HepG2 (cell line): ENCODE measurements around the gene HMCN2. TPM values are rescaled to one million over a fixed set of nuclear protein-coding genes. Genes with fewer than 3 reads are reported as not detected.

ENCODE experiments used
- ATAC-seq: fragments of 200-7000 bp; cut with Tn5 transposase; 3 replicates; pipeline ENCODE4 v1.9.1; 2020; ENCODE audit warnings: mild to moderate bottlenecking, moderate library complexity
- BruUV-seq: library from RNA; stranded (reverse); fragments of 400-500 nt; replicated peaks from 2 replicates; lab custom pipeline; 2021; lab: Mats Ljungman, UMichigan
- CTCF ChIA-PET: fragments of 300-600 bp; formaldehyde crosslinking; extraction: SDS; loops from one replicate; lab custom pipeline; 2021; ENCODE audit warnings: low total read pairs, inconsistent platforms, low intra/inter-chr PET ratio; lab: Yijun Ruan, JAX
- POLR2A ChIA-PET: fragments of 350-600 bp; sonication (Branson Sonifier 250); formaldehyde crosslinking; loops from one replicate; lab custom pipeline; 2020; ENCODE audit warnings: antibody characterized with exemption, inconsistent platforms; lab: Yijun Ruan, JAX
- DNase-seq: peaks from one replicate; pipeline ENCODE4 v3.0.0-alpha.2; 2015; ENCODE audit warnings: low spot score
- FAIRE-seq: peaks from 3 replicates; lab custom pipeline; 2011; peaks lifted over from hg19 to GRCh38; lab: Jason Lieb, UNC
- H2AFZ ChIP-seq: one replicate; pipeline ENCODE4 v1.6.1; 2011; ENCODE audit warnings: low read length, inconsistent platforms
- H3K27ac ChIP-seq: fragments of 300-600 bp; 3 replicates; pipeline ENCODE4 v1.8.0; 2011; ENCODE audit warnings: mixed run types, mild to moderate bottlenecking, mixed read lengths, low read length, inconsistent platforms; ENCODE audit not compliant: insufficient read depth; ENCODE audit errors: extremely low read length
- H3K27me3 ChIP-seq, 2 experiments: fragments of 200-600 bp in 1 of 2; 2 replicates in 1 of 2; 3 replicates in 1 of 2; pipeline versions ENCODE4 v1.6.0 to v1.8.0; 2011; ENCODE audit warnings: low read length in 2 of 2, mild to moderate bottlenecking in 2 of 2, moderate library complexity in 2 of 2, inconsistent platforms in 1 of 2; ENCODE audit not compliant: insufficient read depth in 2 of 2, control insufficient read depth in 1 of 2
- H3K36me3 ChIP-seq, 2 experiments: fragments of 200-600 bp in 1 of 2; replicated peaks in 1 of 2; 2 replicates in 1 of 2; 3 replicates in 1 of 2; pipeline versions ENCODE4 v1.5.1 to v1.8.0; 2011; ENCODE audit warnings: low read length in 2 of 2, inconsistent platforms in 1 of 2; ENCODE audit not compliant: insufficient read depth in 2 of 2, control insufficient read depth in 1 of 2
- H3K4me1 ChIP-seq: 2 replicates; pipeline ENCODE4 v1.5.1; 2012; ENCODE audit warnings: low read length, inconsistent platforms; ENCODE audit not compliant: insufficient read depth
- H3K4me2 ChIP-seq: 2 replicates; pipeline ENCODE4 v1.6.0; 2011; ENCODE audit warnings: low read depth, low read length, inconsistent platforms
- H3K4me3 ChIP-seq, 3 experiments: fragments of 200-600 bp in 1 of 3; sonication (generic), shearing (Covaris generic) in 1 of 3; replicated peaks in 1 of 3; 2 replicates each; pipeline ENCODE4 v1.5.1; 2011 to 2016; ENCODE audit warnings: low read length in 3 of 3, inconsistent platforms in 2 of 3, low read depth in 2 of 3, mild to moderate bottlenecking in 2 of 3, control low read depth in 1 of 3, mixed read lengths in 1 of 3; ENCODE audit not compliant: insufficient read depth in 1 of 3
- H3K79me2 ChIP-seq: one replicate; pipeline ENCODE4 v1.6.1; 2011; ENCODE audit warnings: low read length, inconsistent platforms; ENCODE audit not compliant: insufficient read depth
- H3K9ac ChIP-seq: 2 replicates; pipeline ENCODE4 v1.6.0; 2011; ENCODE audit warnings: mild to moderate bottlenecking, low read depth, low read length, inconsistent platforms; ENCODE audit not compliant: insufficient read depth
- H3K9me3 ChIP-seq: 2 replicates; pipeline ENCODE4 v1.5.1; 2012; ENCODE audit warnings: mild to moderate bottlenecking, low read length
- H4K20me1 ChIP-seq: 2 replicates; pipeline ENCODE4 v1.6.0; 2011; ENCODE audit warnings: inconsistent platforms, mild to moderate bottlenecking, low read length, moderate library complexity; ENCODE audit not compliant: insufficient read depth
- CBX1 ChIP-seq: IDR thresholded peaks from one replicate; pipeline ENCODE4 v1.6.1; 2016; ENCODE audit warnings: antibody characterized with exemption, low read depth
- GATA4 ChIP-seq: sonication (generic); IDR thresholded peaks from 2 replicates; pipeline ENCODE4 v1.6.1; 2016; ENCODE audit warnings: antibody characterized with exemption, low read depth, borderline replicate concordance
- PHF20 ChIP-seq: sonication (generic); formaldehyde crosslinking; IDR thresholded peaks from 2 replicates; pipeline ENCODE4 v1.5.0; 2020; ENCODE audit warnings: mild to moderate bottlenecking, missing genetic modification reagents
- PRDM4 ChIP-seq: sonication (generic); formaldehyde crosslinking; IDR thresholded peaks from 2 replicates; pipeline ENCODE4 v1.9.0; 2021; ENCODE audit warnings: missing genetic modification reagents, borderline replicate concordance
- SMC3 ChIP-seq: IDR thresholded peaks from 2 replicates; pipeline ENCODE4 v1.6.1; 2011; ENCODE audit warnings: low read length, improper control_type of control experiment
- SRF ChIP-seq: IDR thresholded peaks from 2 replicates; pipeline ENCODE4 v1.6.1; 2011; ENCODE audit warnings: mild to moderate bottlenecking, low read depth, low read length, moderate library complexity
- TCF12 ChIP-seq, 2 experiments: fragments of 450-650 bp in 1 of 2; sonication (generic) in 1 of 2; formaldehyde crosslinking in 1 of 2; IDR thresholded peaks; 2 replicates each; pipeline versions ENCODE4 v1.6.1 to v1.8.0; 2017 to 2022; ENCODE audit warnings: antibody characterized with exemption in 1 of 2, mild to moderate bottlenecking in 1 of 2, missing genetic modification reagents in 1 of 2, moderate library complexity in 1 of 2
- ZNF335 ChIP-seq: sonication (generic); formaldehyde crosslinking; IDR thresholded peaks from 2 replicates; pipeline ENCODE4 v1.4.0; 2020; ENCODE audit warnings: missing genetic modification reagents
- ZNF616 ChIP-seq: sonication (generic); formaldehyde crosslinking; IDR thresholded peaks from 2 replicates; pipeline ENCODE4 v1.5.0; 2020; ENCODE audit warnings: low read depth, mild to moderate bottlenecking, missing genetic modification reagents
- ZNF770 ChIP-seq: sonication (generic); formaldehyde crosslinking; IDR thresholded peaks from 2 replicates; pipeline ENCODE4 v1.5.0; 2020; ENCODE audit warnings: mild to moderate bottlenecking, missing genetic modification reagents
- WGBS: methylation state at CpG from one replicate; pipeline ENCODE4 v1.1.6; 2017; ENCODE audit warnings: low lambda C conversion rate; 5-methylcytosine and 5-hydroxymethylcytosine counted together
- in situ Hi-C: cut with HindIII; loops from 2 replicates; pipeline ENCODE4 v1.10.0; 2017; ENCODE audit warnings: low pct_unique_long_range_greater_than_20kb; ENCODE audit not compliant: extremely low pct_ligation_motif_present
- intact Hi-C: fragments of 100-400 bp; cut with micrococcal nuclease; formaldehyde crosslinking; loops from one replicate; pipeline ENCODE4 v1.10.0; 2022; ENCODE audit not compliant: unreplicated experiment
- polyA plus RNA-seq, 8 experiments: library from polyadenylated mRNA; depleted of rRNA in 3 of 8; stranded (reverse) in 7 of 8; unstranded in 1 of 8; fragments of >200 nt; fragmentation: Illumina TruSeq in 4 of 8; extraction: Trizol in 4 of 8; gene quantifications; 2 replicates each; pipeline versions ENCODE4 v1.2.1 to v1.2.3, GENCODE V29; 2011 to 2016; ENCODE audit warnings: low read depth in 4 of 8, missing spikeins in 1 of 8, mixed read lengths in 1 of 8; ENCODE audit not compliant: insufficient read depth in 1 of 8
- total RNA-seq, 5 experiments: library from RNA; depleted of rRNA; stranded (reverse); fragments of >200 nt; fragmentation: Illumina TruSeq; extraction: Trizol; gene quantifications; 2 replicates each; pipeline ENCODE4 v1.2.3, GENCODE V29; 2016; ENCODE audit warnings: low read depth in 1 of 5
- TF ChIP-seq, protein P1 (sequence below): sonication (generic); formaldehyde crosslinking; IDR thresholded peaks from 2 replicates; pipeline ENCODE4 v1.8.1; 2023; ENCODE audit warnings: mild to moderate bottlenecking, missing genetic modification reagents
- TF ChIP-seq, protein P2 (sequence below): sonication (generic); formaldehyde crosslinking; conservative IDR thresholded peaks from 2 replicates; pipeline ENCODE4 v1.8.1; 2023; ENCODE audit warnings: missing genetic modification reagents
- TF ChIP-seq, protein P3 (sequence below): conservative IDR thresholded peaks from 2 replicates; pipeline ENCODE4 v1.6.1; 2018; ENCODE audit warnings: missing genetic modification reagents
- TF ChIP-seq, protein P4 (sequence below): sonication (generic); formaldehyde crosslinking; IDR thresholded peaks from 2 replicates; pipeline ENCODE4 v1.4.0; 2020; ENCODE audit warnings: missing genetic modification reagents

The HMCN2 gene
- total and polyA plus RNA-seq, 2 of the 13 experiments (the other 11 are each of a cell fraction or from before 2014, with no cell fraction given): 0.09 TPM; not detected in 1

DNA sequence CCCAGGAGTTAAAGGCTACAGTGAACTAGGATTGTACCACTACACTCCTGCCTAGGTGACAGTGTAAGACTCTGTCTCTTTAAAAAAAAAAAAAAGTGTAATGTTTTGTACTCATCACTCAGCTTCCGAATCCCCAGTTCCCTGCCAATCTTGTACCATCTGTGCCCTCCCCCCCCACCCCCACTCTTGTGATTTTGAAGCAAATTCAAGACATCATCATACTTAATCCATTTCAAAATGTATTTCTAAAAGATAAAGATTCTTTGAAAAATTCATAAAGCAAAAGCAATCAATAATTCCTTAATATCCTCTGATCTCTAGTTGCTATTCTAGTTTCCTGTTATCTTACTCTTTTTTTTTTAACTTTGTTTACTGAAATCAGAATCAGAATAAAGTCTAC is 34.9 kb upstream of the HMCN2 start:
- intact Hi-C loops (no loop called here), in situ Hi-C loops (no loop called here)
- H3K4me3 ChIP-seq: no peak overlapping the region
- H3K9ac ChIP-seq: no peak overlapping the region
- no peaks in the 10 kb centered on the region for H3K79me2 ChIP-seq
- FAIRE-seq: no peak
- 100% methylated on average over 1 of the region's 1 CpG for WGBS
- no peaks in the 10 kb centered on the region for H3K27me3 ChIP-seq
- POLR2A ChIA-PET: no interaction called here
- CTCF ChIA-PET: no interaction called here
- H3K27ac ChIP-seq: no peak overlapping the region
- H4K20me1 ChIP-seq: no peaks in the 10 kb centered on the region
- no peak for DNase-seq
- peaks cover 8% of the 10 kb centered on the region; the same call in 1 of the 2 replicates for H3K9me3 ChIP-seq
- H3K4me2 ChIP-seq: no peak overlapping the region
- no TSS peak for BruUV-seq
- no peak for ATAC-seq
- no peaks in the 10 kb centered on the region for H3K4me1 ChIP-seq
- no peaks in the 10 kb centered on the region for H3K36me3 ChIP-seq
- no peak overlapping the region for H2AFZ ChIP-seq
- TF ChIP-seq, protein P1, sequence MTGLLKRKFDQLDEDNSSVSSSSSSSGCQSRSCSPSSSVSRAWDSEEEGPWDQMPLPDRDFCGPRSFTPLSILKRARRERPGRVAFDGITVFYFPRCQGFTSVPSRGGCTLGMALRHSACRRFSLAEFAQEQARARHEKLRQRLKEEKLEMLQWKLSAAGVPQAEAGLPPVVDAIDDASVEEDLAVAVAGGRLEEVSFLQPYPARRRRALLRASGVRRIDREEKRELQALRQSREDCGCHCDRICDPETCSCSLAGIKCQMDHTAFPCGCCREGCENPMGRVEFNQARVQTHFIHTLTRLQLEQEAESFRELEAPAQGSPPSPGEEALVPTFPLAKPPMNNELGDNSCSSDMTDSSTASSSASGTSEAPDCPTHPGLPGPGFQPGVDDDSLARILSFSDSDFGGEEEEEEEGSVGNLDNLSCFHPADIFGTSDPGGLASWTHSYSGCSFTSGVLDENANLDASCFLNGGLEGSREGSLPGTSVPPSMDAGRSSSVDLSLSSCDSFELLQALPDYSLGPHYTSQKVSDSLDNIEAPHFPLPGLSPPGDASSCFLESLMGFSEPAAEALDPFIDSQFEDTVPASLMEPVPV (CRISPR knock-in tag): no peak
- no peak for TF ChIP-seq CBX1
- TF ChIP-seq, protein P2, sequence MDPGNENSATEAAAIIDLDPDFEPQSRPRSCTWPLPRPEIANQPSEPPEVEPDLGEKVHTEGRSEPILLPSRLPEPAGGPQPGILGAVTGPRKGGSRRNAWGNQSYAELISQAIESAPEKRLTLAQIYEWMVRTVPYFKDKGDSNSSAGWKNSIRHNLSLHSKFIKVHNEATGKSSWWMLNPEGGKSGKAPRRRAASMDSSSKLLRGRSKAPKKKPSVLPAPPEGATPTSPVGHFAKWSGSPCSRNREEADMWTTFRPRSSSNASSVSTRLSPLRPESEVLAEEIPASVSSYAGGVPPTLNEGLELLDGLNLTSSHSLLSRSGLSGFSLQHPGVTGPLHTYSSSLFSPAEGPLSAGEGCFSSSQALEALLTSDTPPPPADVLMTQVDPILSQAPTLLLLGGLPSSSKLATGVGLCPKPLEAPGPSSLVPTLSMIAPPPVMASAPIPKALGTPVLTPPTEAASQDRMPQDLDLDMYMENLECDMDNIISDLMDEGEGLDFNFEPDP (CRISPR knock-in tag): no peak
- no peak for TF ChIP-seq GATA4
- TF ChIP-seq ZNF335 (CRISPR knock-in tag): no peak
- no peak for TF ChIP-seq SRF
- TF ChIP-seq PRDM4: no peak
- TF ChIP-seq, protein P3, sequence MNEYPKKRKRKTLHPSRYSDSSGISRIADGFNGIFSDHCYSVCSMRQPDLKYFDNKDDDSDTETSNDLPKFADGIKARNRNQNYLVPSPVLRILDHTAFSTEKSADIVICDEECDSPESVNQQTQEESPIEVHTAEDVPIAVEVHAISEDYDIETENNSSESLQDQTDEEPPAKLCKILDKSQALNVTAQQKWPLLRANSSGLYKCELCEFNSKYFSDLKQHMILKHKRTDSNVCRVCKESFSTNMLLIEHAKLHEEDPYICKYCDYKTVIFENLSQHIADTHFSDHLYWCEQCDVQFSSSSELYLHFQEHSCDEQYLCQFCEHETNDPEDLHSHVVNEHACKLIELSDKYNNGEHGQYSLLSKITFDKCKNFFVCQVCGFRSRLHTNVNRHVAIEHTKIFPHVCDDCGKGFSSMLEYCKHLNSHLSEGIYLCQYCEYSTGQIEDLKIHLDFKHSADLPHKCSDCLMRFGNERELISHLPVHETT: no peak
- no peak for TF ChIP-seq SMC3
- no peak for TF ChIP-seq TCF12 (IDR thresholded peaks at IDR 0.05)
- TF ChIP-seq TCF12 (CRISPR knock-in tag; IDR thresholded peaks at IDR 0.05): no peak
- no peak for TF ChIP-seq ZNF770
- TF ChIP-seq, protein P4, sequence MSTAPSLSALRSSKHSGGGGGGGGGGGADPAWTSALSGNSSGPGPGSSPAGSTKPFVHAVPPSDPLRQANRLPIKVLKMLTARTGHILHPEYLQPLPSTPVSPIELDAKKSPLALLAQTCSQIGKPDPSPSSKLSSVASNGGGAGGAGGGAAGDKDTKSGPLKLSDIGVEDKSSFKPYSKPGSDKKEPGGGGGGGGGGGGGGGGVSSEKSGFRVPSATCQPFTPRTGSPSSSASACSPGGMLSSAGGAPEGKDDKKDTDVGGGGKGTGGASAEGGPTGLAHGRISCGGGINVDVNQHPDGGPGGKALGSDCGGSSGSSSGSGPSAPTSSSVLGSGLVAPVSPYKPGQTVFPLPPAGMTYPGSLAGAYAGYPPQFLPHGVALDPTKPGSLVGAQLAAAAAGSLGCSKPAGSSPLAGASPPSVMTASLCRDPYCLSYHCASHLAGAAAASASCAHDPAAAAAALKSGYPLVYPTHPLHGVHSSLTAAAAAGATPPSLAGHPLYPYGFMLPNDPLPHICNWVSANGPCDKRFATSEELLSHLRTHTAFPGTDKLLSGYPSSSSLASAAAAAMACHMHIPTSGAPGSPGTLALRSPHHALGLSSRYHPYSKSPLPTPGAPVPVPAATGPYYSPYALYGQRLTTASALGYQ (CRISPR knock-in tag): no peak
- no peak for TF ChIP-seq PHF20 (CRISPR knock-in tag)
- TF ChIP-seq ZNF616 (CRISPR knock-in tag): no peak
